ENCODE measurements around the gene DPYD. TPM values are rescaled to one million over a fixed set of nuclear protein-coding genes. Genes with fewer than 3 reads are reported as not detected.

DPYD gene
- polyA plus RNA-seq, 4 donors = 11.9 to 31.8 (median 26.0) TPM

GRCh38 chr1:97210307-97210706, 710.5 kb downstream of the DPYD start:
- 64 to 91% (median 83%) methylated on average over 1 of the region's 1 CpG for WGBS, 3 donors
- Histone ChIP-seq H3K27me3 (ENCODE audit: control insufficient read depth in 3 of 3, insufficient read depth in 3 of 3, low read length in 3 of 3) (peaks cover 0 to 2% (median 0%) of the 10 kb centered on the region in 3 donors), H3K4me1 (ENCODE audit: control insufficient read depth in 3 of 3, insufficient read depth in 2 of 3, low read depth in 1 of 3, low read length in 2 of 3) (no peaks in the 10 kb centered on the region), H3K27ac (ENCODE audit: low read depth in 1 of 3, low read length in 2 of 3) (no peak overlapping the region), H3K9me3 (ENCODE audit: control insufficient read depth in 2 of 2, insufficient read depth in 1 of 2, low read depth in 1 of 2, low read length in 1 of 2) (no peaks in the 10 kb centered on the region), H3K36me3 (ENCODE audit: control insufficient read depth in 3 of 3, insufficient read depth in 2 of 3, low read depth in 1 of 3, low read length in 3 of 3) (no peaks in the 10 kb centered on the region), H3K4me3 (ENCODE audit: low read depth in 1 of 3, low read length in 3 of 3) (no peak overlapping the region)
- DNase-seq = no peak
- FAIRE-seq = no peak

DNA sequence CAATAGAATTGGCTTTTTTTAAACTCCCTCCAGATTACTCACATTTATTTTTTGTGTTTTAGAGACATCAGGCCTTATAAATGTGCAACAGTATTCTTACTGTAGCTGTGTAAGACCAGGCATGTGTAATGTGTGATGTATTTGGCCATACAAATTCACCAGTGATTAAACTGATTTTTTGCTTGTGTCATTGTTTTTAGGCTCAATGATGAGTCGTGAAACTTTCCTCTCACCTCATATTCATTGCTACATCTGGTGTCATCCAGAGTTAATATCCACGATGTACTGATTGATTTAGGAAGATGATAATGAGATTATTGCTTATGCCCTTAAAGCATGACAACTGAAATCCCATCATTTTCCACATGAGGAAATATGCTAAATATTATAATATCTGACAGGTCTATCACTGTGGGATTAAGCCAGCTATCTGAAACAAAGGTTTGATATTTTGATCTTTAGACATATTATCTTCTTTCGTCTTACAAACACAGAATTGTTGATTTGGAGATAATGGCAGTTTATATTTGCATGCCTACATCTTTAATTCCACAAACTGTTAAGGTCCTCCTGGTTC, 711.4 kb downstream of the DPYD start:
- 74 to 83% (median 81%) methylated on average over 3 of the region's 3 CpGs for whole genome bisulfite sequencing, 3 donors

GRCh38 chr1:97207868-97208267, 713.0 kb downstream of the DPYD start:
- Histone ChIP-seq H3K27me3 (ENCODE audit: control insufficient read depth in 3 of 3, insufficient read depth in 3 of 3, low read length in 3 of 3) (peaks cover 0 to 2% (median 0%) of the 10 kb centered on the region in 3 donors), H3K4me3 (ENCODE audit: low read depth in 1 of 3, low read length in 3 of 3) (no peak overlapping the region), H3K4me1 (ENCODE audit: control insufficient read depth in 3 of 3, insufficient read depth in 2 of 3, low read depth in 1 of 3, low read length in 2 of 3) (no peaks in the 10 kb centered on the region), H3K36me3 (ENCODE audit: control insufficient read depth in 3 of 3, insufficient read depth in 2 of 3, low read depth in 1 of 3, low read length in 3 of 3) (no peaks in the 10 kb centered on the region), H3K27ac (ENCODE audit: low read depth in 1 of 3, low read length in 2 of 3) (no peak overlapping the region), H3K9me3 (ENCODE audit: control insufficient read depth in 2 of 2, insufficient read depth in 1 of 2, low read depth in 1 of 2, low read length in 1 of 2) (no peaks in the 10 kb centered on the region)
- DNase-seq = no peak
- no peak for FAIRE-seq

More for the DNA sequence above, 711.4 kb downstream of the DPYD start:
- no peak for DNase-seq
- no peaks in the 10 kb centered on the region for H3K4me1 ChIP-seq (ENCODE audit: control insufficient read depth in 3 of 3, insufficient read depth in 2 of 3, low read depth in 1 of 3, low read length in 2 of 3)
- H3K27me3 ChIP-seq (ENCODE audit: control insufficient read depth in 3 of 3, insufficient read depth in 3 of 3, low read length in 3 of 3) = peaks cover 0 to 2% (median 0%) of the 10 kb centered on the region in 3 donors
- H3K36me3 ChIP-seq (ENCODE audit: control insufficient read depth in 3 of 3, insufficient read depth in 2 of 3, low read depth in 1 of 3, low read length in 3 of 3) = no peaks in the 10 kb centered on the region
- H3K27ac ChIP-seq (ENCODE audit: low read depth in 1 of 3, low read length in 2 of 3) = no peak overlapping the region
- no peaks in the 10 kb centered on the region for H3K9me3 ChIP-seq (ENCODE audit: control insufficient read depth in 2 of 2, insufficient read depth in 1 of 2, low read depth in 1 of 2, low read length in 1 of 2)
- H3K4me3 ChIP-seq (ENCODE audit: low read depth in 1 of 3, low read length in 3 of 3) = no peak overlapping the region
- FAIRE-seq = no peak

GRCh38 chr1:97204468-97204867, 716.4 kb downstream of the DPYD start:
- Histone ChIP-seq H3K36me3 (ENCODE audit: control insufficient read depth in 3 of 3, insufficient read depth in 2 of 3, low read depth in 1 of 3, low read length in 3 of 3) (no peaks in the 10 kb centered on the region), H3K27me3 (ENCODE audit: control insufficient read depth in 3 of 3, insufficient read depth in 3 of 3, low read length in 3 of 3) (peaks cover 0 to 2% (median 0%) of the 10 kb centered on the region in 3 donors), H3K9me3 (ENCODE audit: control insufficient read depth in 2 of 2, insufficient read depth in 1 of 2, low read depth in 1 of 2, low read length in 1 of 2) (no peaks in the 10 kb centered on the region), H3K4me1 (ENCODE audit: control insufficient read depth in 3 of 3, insufficient read depth in 2 of 3, low read depth in 1 of 3, low read length in 2 of 3) (no peaks in the 10 kb centered on the region), H3K27ac (ENCODE audit: low read depth in 1 of 3, low read length in 2 of 3) (no peak overlapping the region), H3K4me3 (ENCODE audit: low read depth in 1 of 3, low read length in 3 of 3) (no peak overlapping the region)
- DNase-seq (no peak), FAIRE-seq (no peak)
- 61 to 94% (median 91%) methylated on average over 1 of the region's 1 CpG for WGBS, 3 donors

- FAIRE-seq = no peak
- Histone ChIP-seq H3K27me3 (ENCODE audit: control insufficient read depth in 3 of 3, insufficient read depth in 3 of 3, low read length in 3 of 3) (peaks cover 0 to 2% (median 0%) of the 10 kb centered on the region in 3 donors), H3K9me3 (ENCODE audit: control insufficient read depth in 2 of 2, insufficient read depth in 1 of 2, low read depth in 1 of 2, low read length in 1 of 2) (no peaks in the 10 kb centered on the region), H3K27ac (ENCODE audit: low read depth in 1 of 3, low read length in 2 of 3) (no peak overlapping the region), H3K4me1 (ENCODE audit: control insufficient read depth in 3 of 3, insufficient read depth in 2 of 3, low read depth in 1 of 3, low read length in 2 of 3) (no peaks in the 10 kb centered on the region), H3K4me3 (ENCODE audit: low read depth in 1 of 3, low read length in 3 of 3) (no peak overlapping the region), H3K36me3 (ENCODE audit: control insufficient read depth in 3 of 3, insufficient read depth in 2 of 3, low read depth in 1 of 3, low read length in 3 of 3) (no peaks in the 10 kb centered on the region)
- WGBS, 3 donors = 77 to 86% (median 80%) methylated on average over 5 of the region's 5 CpGs
- no peak for DNase-seq
These were observed 718.1 kb downstream of the DPYD start for GRCh38 chr1:97202481-97203380.

GRCh38 chr1:97201641-97202040, 719.2 kb downstream of the DPYD start:
- no peaks in the 10 kb centered on the region for H3K4me1 ChIP-seq (ENCODE audit: control insufficient read depth in 3 of 3, insufficient read depth in 2 of 3, low read depth in 1 of 3, low read length in 2 of 3)
- DNase-seq (no peak), FAIRE-seq (no peak)
- no peak overlapping the region for H3K27ac ChIP-seq (ENCODE audit: low read depth in 1 of 3, low read length in 2 of 3)
- H3K9me3 ChIP-seq (ENCODE audit: control insufficient read depth in 2 of 2, insufficient read depth in 1 of 2, low read depth in 1 of 2, low read length in 1 of 2) = no peaks in the 10 kb centered on the region
- no peak overlapping the region for H3K4me3 ChIP-seq (ENCODE audit: low read depth in 1 of 3, low read length in 3 of 3)
- no peaks in the 10 kb centered on the region for H3K36me3 ChIP-seq (ENCODE audit: control insufficient read depth in 3 of 3, insufficient read depth in 2 of 3, low read depth in 1 of 3, low read length in 3 of 3)
- 87 to 94% (median 91%) methylated on average over 3 of the region's 3 CpGs for WGBS, 3 donors
- peaks cover 0 to 2% (median 0%) of the 10 kb centered on the region in 3 donors for H3K27me3 ChIP-seq (ENCODE audit: control insufficient read depth in 3 of 3, insufficient read depth in 3 of 3, low read length in 3 of 3)

DNA sequence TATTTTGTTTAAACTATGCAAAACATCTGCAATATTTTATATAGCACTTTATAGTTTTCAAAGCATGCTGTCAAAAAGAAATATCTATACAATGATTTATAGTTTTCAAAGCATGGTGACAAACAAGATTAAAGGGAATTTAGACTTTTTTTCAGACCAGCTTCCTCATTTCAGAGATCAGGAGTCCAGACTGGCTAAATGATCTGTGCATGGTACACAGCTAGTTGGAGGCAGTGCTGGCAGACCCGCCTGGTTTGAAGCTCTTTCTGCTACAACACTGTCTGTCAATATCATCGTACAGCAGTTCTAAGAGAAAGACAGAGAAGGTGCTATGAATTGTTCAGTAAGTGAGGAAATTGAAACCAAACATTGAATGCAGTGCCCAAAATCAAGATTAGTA, 720.2 kb downstream of the DPYD start:
- H3K27ac ChIP-seq (ENCODE audit: low read depth in 1 of 3, low read length in 2 of 3) = no peak overlapping the region
- H3K4me3 ChIP-seq (ENCODE audit: low read depth in 1 of 3, low read length in 3 of 3) = no peak overlapping the region
- H3K9me3 ChIP-seq (ENCODE audit: control insufficient read depth in 2 of 2, insufficient read depth in 1 of 2, low read depth in 1 of 2, low read length in 1 of 2) = no peaks in the 10 kb centered on the region
- H3K36me3 ChIP-seq (ENCODE audit: control insufficient read depth in 3 of 3, insufficient read depth in 2 of 3, low read depth in 1 of 3, low read length in 3 of 3) = no peaks in the 10 kb centered on the region
- DNase-seq (peak; percentile 15 to 42), FAIRE-seq (no peak)
- H3K4me1 ChIP-seq (ENCODE audit: control insufficient read depth in 3 of 3, insufficient read depth in 2 of 3, low read depth in 1 of 3, low read length in 2 of 3) = no peaks in the 10 kb centered on the region
- WGBS, 3 donors = 17 to 67% (median 34%) methylated on average over 2 of the region's 2 CpGs
- H3K27me3 ChIP-seq (ENCODE audit: control insufficient read depth in 3 of 3, insufficient read depth in 3 of 3, low read length in 3 of 3) = no peaks in the 10 kb centered on the region

GRCh38 chr1:97196825-97197516, 723.9 kb downstream of the DPYD start:
- H3K9me3 ChIP-seq (ENCODE audit: control insufficient read depth in 2 of 2, insufficient read depth in 1 of 2, low read depth in 1 of 2, low read length in 1 of 2) = no peaks in the 10 kb centered on the region
- DNase-seq (no peak), FAIRE-seq (no peak)
- H3K27me3 ChIP-seq (ENCODE audit: control insufficient read depth in 3 of 3, insufficient read depth in 3 of 3, low read length in 3 of 3) = no peaks in the 10 kb centered on the region
- H3K4me3 ChIP-seq (ENCODE audit: low read depth in 1 of 3, low read length in 3 of 3) = no peak overlapping the region
- WGBS, 3 donors = 81 to 90% (median 88%) methylated on average over 1 of the region's 1 CpG
- H3K36me3 ChIP-seq (ENCODE audit: control insufficient read depth in 3 of 3, insufficient read depth in 2 of 3, low read depth in 1 of 3, low read length in 3 of 3) = no peaks in the 10 kb centered on the region
- no peaks in the 10 kb centered on the region for H3K4me1 ChIP-seq (ENCODE audit: control insufficient read depth in 3 of 3, insufficient read depth in 2 of 3, low read depth in 1 of 3, low read length in 2 of 3)
- no peak overlapping the region for H3K27ac ChIP-seq (ENCODE audit: low read depth in 1 of 3, low read length in 2 of 3)
